ENCODE measurements around the gene SIGLEC14. TPM values are rescaled to one million over a fixed set of nuclear protein-coding genes. Genes with fewer than 3 reads are reported as not detected.
A peak's percentile ranks its signal among the peaks of the same experiment; 100 is the strongest.
"Not testable (repeated sequence)": the region's sequence is repeated elsewhere in the genome, so short reads cannot be mapped to it uniquely, and the experiment has no call there.

The SIGLEC14 gene
- not detected for total RNA-seq (2021; fragmentation: NEBNext Ultra II Directional; extraction: Animal tissue kit (Norgen Biotek cat#: 25700))
- long read RNA-seq: 0 reads

DNA sequence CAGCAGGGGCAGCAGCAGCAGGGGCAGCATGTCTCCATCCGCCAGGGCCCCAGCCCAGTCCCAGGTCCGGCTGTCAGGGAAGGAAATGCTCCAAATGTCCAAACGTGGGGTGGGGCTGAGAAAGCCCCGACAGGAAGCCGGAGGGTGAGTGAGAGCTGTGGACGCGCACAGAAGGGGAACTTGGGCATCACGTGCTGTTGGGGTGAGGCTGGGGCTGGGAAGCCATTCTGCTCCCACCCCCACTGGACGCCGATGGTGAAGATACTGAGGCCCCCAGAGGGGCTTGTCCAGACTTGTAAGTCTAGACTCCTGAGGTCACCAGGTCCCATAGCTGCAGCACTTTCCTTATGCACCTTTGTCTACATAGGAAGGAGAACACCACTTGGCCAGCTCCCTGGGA, at the start of gene SIGLEC14:
Gene SIGLEC14, minus strand, starts transcription at position 96 of the 400 bp plus-strand sequence. Its CDS starts 66 bp downstream, at position 30.
- H3K27ac Mint-ChIP-seq; H3K36me3 Mint-ChIP-seq (ENCODE audit: low read depth); DNase-seq; H3K4me1 Mint-ChIP-seq (ENCODE audit: low read depth); H3K4me3 Mint-ChIP-seq; H3K9me3 Mint-ChIP-seq: not testable (repeated sequence)
- peaks cover 13% of the 10 kb centered on the region for H3K27me3 Mint-ChIP-seq (ENCODE audit: insufficient read depth)

DNA sequence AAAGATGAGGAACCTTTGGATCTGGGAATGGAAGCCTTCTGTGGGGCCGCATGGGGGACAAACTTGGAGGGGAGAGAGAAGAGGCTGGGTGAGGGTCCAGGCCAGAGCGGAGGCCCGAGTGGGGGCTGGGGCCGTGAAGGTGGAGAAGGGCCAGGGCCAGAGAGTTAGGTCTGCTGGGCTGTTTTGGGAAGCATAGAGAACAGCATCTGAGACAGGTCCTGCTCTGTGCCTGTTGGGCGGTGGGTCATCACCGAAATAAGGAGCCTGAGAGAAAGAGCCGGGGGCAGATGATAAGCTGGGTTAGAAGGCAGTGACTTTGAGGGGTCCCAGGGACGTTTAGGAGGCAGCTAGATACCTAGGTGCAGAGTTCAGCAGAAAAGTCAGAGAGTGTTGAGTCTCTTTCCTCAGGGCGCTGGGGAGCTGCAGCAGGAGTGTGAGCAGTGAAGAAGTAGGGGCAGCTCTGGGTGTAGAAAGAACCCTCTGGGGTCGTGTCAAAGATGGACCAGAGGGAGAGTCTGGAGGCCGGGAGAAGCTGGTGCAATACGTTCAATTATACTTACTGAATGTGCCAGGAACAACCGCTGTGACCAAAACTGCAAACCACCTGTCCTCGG, 49.2 kb upstream of the SIGLEC14 start:
- no peak overlapping the region for H3K27ac Mint-ChIP-seq
- no peaks in the 10 kb centered on the region for H3K9me3 Mint-ChIP-seq
- H3K4me3 Mint-ChIP-seq: no peak overlapping the region
- TF ChIP-seq, protein P1, sequence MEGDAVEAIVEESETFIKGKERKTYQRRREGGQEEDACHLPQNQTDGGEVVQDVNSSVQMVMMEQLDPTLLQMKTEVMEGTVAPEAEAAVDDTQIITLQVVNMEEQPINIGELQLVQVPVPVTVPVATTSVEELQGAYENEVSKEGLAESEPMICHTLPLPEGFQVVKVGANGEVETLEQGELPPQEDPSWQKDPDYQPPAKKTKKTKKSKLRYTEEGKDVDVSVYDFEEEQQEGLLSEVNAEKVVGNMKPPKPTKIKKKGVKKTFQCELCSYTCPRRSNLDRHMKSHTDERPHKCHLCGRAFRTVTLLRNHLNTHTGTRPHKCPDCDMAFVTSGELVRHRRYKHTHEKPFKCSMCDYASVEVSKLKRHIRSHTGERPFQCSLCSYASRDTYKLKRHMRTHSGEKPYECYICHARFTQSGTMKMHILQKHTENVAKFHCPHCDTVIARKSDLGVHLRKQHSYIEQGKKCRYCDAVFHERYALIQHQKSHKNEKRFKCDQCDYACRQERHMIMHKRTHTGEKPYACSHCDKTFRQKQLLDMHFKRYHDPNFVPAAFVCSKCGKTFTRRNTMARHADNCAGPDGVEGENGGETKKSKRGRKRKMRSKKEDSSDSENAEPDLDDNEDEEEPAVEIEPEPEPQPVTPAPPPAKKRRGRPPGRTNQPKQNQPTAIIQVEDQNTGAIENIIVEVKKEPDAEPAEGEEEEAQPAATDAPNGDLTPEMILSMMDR (IDR thresholded peaks at IDR 0.05): no peak
- H3K27me3 Mint-ChIP-seq (ENCODE audit: insufficient read depth): no peaks in the 10 kb centered on the region; the same call in 1 of the 2 replicates
- DNase-seq: no peak
- peaks cover 37% of the 10 kb centered on the region for H3K4me1 Mint-ChIP-seq (ENCODE audit: low read depth)
- H3K36me3 Mint-ChIP-seq (ENCODE audit: low read depth): peaks cover 75% of the 10 kb centered on the region

DNA sequence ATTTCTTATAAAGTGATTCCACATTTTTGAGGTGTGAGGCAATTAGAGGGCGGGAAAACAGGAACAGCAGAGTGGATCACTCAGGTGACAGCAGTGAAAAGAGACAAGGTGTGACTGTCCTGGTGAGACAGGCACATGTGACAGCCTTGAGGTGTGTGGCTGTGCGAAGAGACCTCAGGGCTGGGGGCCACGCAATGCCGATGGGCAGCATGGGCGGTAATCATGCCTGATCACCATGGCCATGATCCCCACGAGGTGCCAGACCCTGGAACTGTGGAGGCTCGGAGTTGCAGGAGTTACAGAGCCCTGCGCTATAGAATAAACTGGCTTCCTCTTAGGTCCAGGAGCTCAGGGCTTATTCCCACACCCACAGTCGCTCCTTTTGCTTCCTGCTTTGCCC, 48.5 kb upstream of the SIGLEC14 start:
- TF ChIP-seq, protein P1 (IDR thresholded peaks at IDR 0.05): no peak
- H3K9me3 Mint-ChIP-seq: no peaks in the 10 kb centered on the region
- H3K27me3 Mint-ChIP-seq (ENCODE audit: insufficient read depth): peaks cover 1% of the 10 kb centered on the region; the same call in 1 of the 2 replicates
- DNase-seq: no peak
- peaks cover 37% of the 10 kb centered on the region for H3K4me1 Mint-ChIP-seq (ENCODE audit: low read depth)
- H3K36me3 Mint-ChIP-seq (ENCODE audit: low read depth): peaks cover 69% of the 10 kb centered on the region
- no peak overlapping the region for H3K4me3 Mint-ChIP-seq
- no peak overlapping the region for H3K27ac Mint-ChIP-seq

GRCh38 chr19:51694318-51695085, 47.9 kb upstream of the SIGLEC14 start:
- DNase-seq: no peak
- H3K27me3 Mint-ChIP-seq (ENCODE audit: insufficient read depth): peaks cover 3% of the 10 kb centered on the region; the same call in 1 of the 2 replicates
- H3K27ac Mint-ChIP-seq: peak overlapping the region; percentile 22
- no peaks in the 10 kb centered on the region for H3K9me3 Mint-ChIP-seq
- TF ChIP-seq, protein P1 (IDR thresholded peaks at IDR 0.05): no peak
- no peak overlapping the region for H3K4me3 Mint-ChIP-seq
- H3K4me1 Mint-ChIP-seq (ENCODE audit: low read depth): peaks cover 37% of the 10 kb centered on the region
- peaks cover 65% of the 10 kb centered on the region for H3K36me3 Mint-ChIP-seq (ENCODE audit: low read depth)

GRCh38 chr19:51693819-51694218, 47.2 kb upstream of the SIGLEC14 start:
- no peak for DNase-seq
- Mint-ChIP-seq H3K4me1 (ENCODE audit: low read depth) (peaks cover 37% of the 10 kb centered on the region), H3K27me3 (ENCODE audit: insufficient read depth) (peaks cover 3% of the 10 kb centered on the region; the same call in 1 of the 2 replicates), H3K4me3 (no peak overlapping the region; the same call in 1 of the 2 replicates), H3K27ac (peak overlapping the region; percentile 22), H3K9me3 (no peaks in the 10 kb centered on the region), H3K36me3 (ENCODE audit: low read depth) (peaks cover 58% of the 10 kb centered on the region)
- TF ChIP-seq, protein P1 (IDR thresholded peaks at IDR 0.05): no peak

DNA sequence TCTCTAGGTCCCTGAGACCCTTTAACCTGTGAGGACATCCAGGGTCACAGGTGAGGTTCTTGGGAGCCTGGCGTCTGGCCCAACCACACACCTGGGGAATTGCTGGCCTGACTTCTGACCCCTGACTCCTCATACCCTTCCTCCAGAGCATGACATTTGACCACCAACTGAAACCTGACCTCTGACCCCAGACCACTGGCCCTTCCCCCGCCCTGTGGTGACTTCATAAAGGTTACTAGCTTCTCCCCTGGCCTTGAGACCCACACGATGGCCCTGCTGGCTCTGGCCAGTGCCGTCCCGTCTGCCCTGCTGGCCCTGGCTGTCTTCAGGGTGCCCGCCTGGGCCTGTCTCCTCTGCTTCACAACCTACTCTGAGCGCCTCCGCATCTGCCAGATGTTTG, 46.6 kb upstream of the SIGLEC14 start, which contains the start of gene SPACA6:
Gene SPACA6, plus strand, starts transcription at position 71 of the 400 bp plus-strand sequence. Its CDS starts 197 bp downstream, at position 268.
- Mint-ChIP-seq H3K4me3 (peak within 1 kb of the TSS; percentile 93), H3K4me1 (ENCODE audit: low read depth) (peaks cover 39% of the 10 kb centered on the region), H3K27me3 (ENCODE audit: insufficient read depth) (peaks cover 3% of the 10 kb centered on the region; the same call in 1 of the 2 replicates), H3K27ac (peak within 1 kb of the TSS; percentile 71), H3K36me3 (ENCODE audit: low read depth) (peaks cover 52% of the 10 kb centered on the region), H3K9me3 (no peaks in the 10 kb centered on the region)
- TF ChIP-seq, protein P1 (IDR thresholded peaks at IDR 0.05): no peak
- DNase-seq: no peak

Data from HFFc6 (cell line).